Mucosa of stomach (tissue), 1 donor: ENCODE data around the gene DMPK.

Experiments used
- H3K27me3 ChIP-seq: one replicate; pipeline ENCODE4 v1.7.0; 2013; ENCODE audit warnings: mild to moderate bottlenecking, low read length; ENCODE audit not compliant: control insufficient read depth, insufficient read depth
- H3K36me3 ChIP-seq: one replicate; pipeline ENCODE4 v1.7.0; 2013; ENCODE audit warnings: low read length; ENCODE audit not compliant: control insufficient read depth, insufficient read depth
- H3K4me1 ChIP-seq: one replicate; pipeline ENCODE4 v1.7.0; 2013; ENCODE audit warnings: mild to moderate bottlenecking, low read length; ENCODE audit not compliant: control insufficient read depth, insufficient read depth
- H3K4me3 ChIP-seq: one replicate; pipeline ENCODE4 v1.7.0; 2013; ENCODE audit warnings: low read length
- H3K9ac ChIP-seq: one replicate; pipeline ENCODE4 v1.7.0; 2013; ENCODE audit warnings: mild to moderate bottlenecking, low read length, moderate library complexity
- H3K9me3 ChIP-seq: one replicate; pipeline ENCODE4 v1.7.0; 2013; ENCODE audit warnings: mild to moderate bottlenecking, low read length, moderate library complexity; ENCODE audit not compliant: control insufficient read depth
- donor health status: Pancreatic carcinoma.

The DMPK gene

GRCh38 chr19:45780146-45780447 lies 2.2 kb downstream of the DMPK start:
- H3K4me3 ChIP-seq, result no peak overlapping the region
- no peaks in the 10 kb centered on the region for H3K9me3 ChIP-seq
- H3K27me3 ChIP-seq, result peaks cover 14% of the 10 kb centered on the region
- peak overlapping the region; percentile 34 for H3K9ac ChIP-seq
- peaks cover 17% of the 10 kb centered on the region for H3K36me3 ChIP-seq
- peaks cover 40% of the 10 kb centered on the region for H3K4me1 ChIP-seq

- Histone ChIP-seq H3K27me3 (peaks cover 14% of the 10 kb centered on the region), H3K9ac (no peak overlapping the region)
These were observed 2.8 kb downstream of the DMPK start for GRCh38 chr19:45779231-45780145.

GRCh38 chr19:45778010-45778661 lies 4.2 kb downstream of the DMPK start:
- Histone ChIP-seq H3K9ac (no peak overlapping the region), H3K4me1 (peaks cover 48% of the 10 kb centered on the region), H3K9me3 (no peaks in the 10 kb centered on the region), H3K27me3 (peaks cover 11% of the 10 kb centered on the region), H3K4me3 (no peak overlapping the region), H3K36me3 (peaks cover 17% of the 10 kb centered on the region)

More at GRCh38 chr19:45779231-45780145, 2.8 kb downstream of the DMPK start:
- no peak overlapping the region for H3K4me3 ChIP-seq
- H3K9me3 ChIP-seq, result no peaks in the 10 kb centered on the region
- peaks cover 40% of the 10 kb centered on the region for H3K4me1 ChIP-seq
- peaks cover 17% of the 10 kb centered on the region for H3K36me3 ChIP-seq

GRCh38 chr19:45777395-45777961 lies 4.8 kb downstream of the DMPK start:
- Histone ChIP-seq H3K9ac (no peak overlapping the region), H3K27me3 (peaks cover 11% of the 10 kb centered on the region), H3K36me3 (peaks cover 22% of the 10 kb centered on the region), H3K9me3 (no peaks in the 10 kb centered on the region), H3K4me3 (no peak overlapping the region), H3K4me1 (peaks cover 54% of the 10 kb centered on the region)

- Histone ChIP-seq H3K9ac (no peak overlapping the region), H3K9me3 (no peaks in the 10 kb centered on the region), H3K36me3 (peaks cover 22% of the 10 kb centered on the region), H3K4me1 (peaks cover 50% of the 10 kb centered on the region), H3K4me3 (no peak overlapping the region), H3K27me3 (peaks cover 10% of the 10 kb centered on the region)
These were observed 7.5 kb downstream of the DMPK start for GRCh38 chr19:45774765-45775164.

- Histone ChIP-seq H3K36me3 (peaks cover 22% of the 10 kb centered on the region), H3K4me1 (peaks cover 40% of the 10 kb centered on the region), H3K4me3 (peak overlapping the region; percentile 8), H3K27me3 (peaks cover 10% of the 10 kb centered on the region), H3K9ac (peak overlapping the region; percentile 72), H3K9me3 (no peaks in the 10 kb centered on the region)
These were observed 8.9 kb downstream of the DMPK start for GRCh38 chr19:45773384-45773783.

GRCh38 chr19:45772912-45773311 lies 9.4 kb downstream of the DMPK start:
- Histone ChIP-seq H3K9me3 (no peaks in the 10 kb centered on the region), H3K4me1 (peaks cover 37% of the 10 kb centered on the region), H3K4me3 (peak overlapping the region; percentile 8), H3K36me3 (peaks cover 20% of the 10 kb centered on the region), H3K9ac (peak overlapping the region; percentile 72), H3K27me3 (peaks cover 9% of the 10 kb centered on the region)

GRCh38 chr19:45772130-45772840 lies 10.0 kb downstream of the DMPK start:
- peak overlapping the region; percentile 72 for H3K9ac ChIP-seq
- peak overlapping the region; percentile 8 for H3K4me3 ChIP-seq
- peaks cover 14% of the 10 kb centered on the region for H3K36me3 ChIP-seq
- H3K9me3 ChIP-seq, result no peaks in the 10 kb centered on the region
- H3K4me1 ChIP-seq, result peaks cover 38% of the 10 kb centered on the region
- H3K27me3 ChIP-seq, result peaks cover 5% of the 10 kb centered on the region

GRCh38 chr19:45771311-45771933 lies 10.9 kb downstream of the DMPK start:
- peaks cover 47% of the 10 kb centered on the region for H3K4me1 ChIP-seq
- peaks cover 5% of the 10 kb centered on the region for H3K36me3 ChIP-seq
- no peaks in the 10 kb centered on the region for H3K9me3 ChIP-seq
- peak overlapping the region; percentile 63 for H3K4me3 ChIP-seq
- peaks cover 8% of the 10 kb centered on the region for H3K27me3 ChIP-seq
- peak overlapping the region; percentile 72 for H3K9ac ChIP-seq

GRCh38 chr19:45770192-45771101 lies 11.8 kb downstream of the DMPK start:
- peaks cover 5% of the 10 kb centered on the region for H3K36me3 ChIP-seq
- H3K9me3 ChIP-seq, result no peaks in the 10 kb centered on the region
- H3K9ac ChIP-seq, result peak overlapping the region; percentile 72
- H3K4me1 ChIP-seq, result peaks cover 52% of the 10 kb centered on the region
- peaks cover 8% of the 10 kb centered on the region for H3K27me3 ChIP-seq
- peak overlapping the region; percentile 63 for H3K4me3 ChIP-seq

GRCh38 chr19:45769821-45770191 lies 12.5 kb downstream of the DMPK start:
- Histone ChIP-seq H3K4me1 (peaks cover 52% of the 10 kb centered on the region), H3K36me3 (peaks cover 5% of the 10 kb centered on the region), H3K27me3 (peaks cover 12% of the 10 kb centered on the region), H3K9ac (peak overlapping the region; percentile 67), H3K4me3 (peak overlapping the region; percentile 38), H3K9me3 (no peaks in the 10 kb centered on the region)
